ENCODE measurements around the gene GNAQ.
"Not testable (repeated sequence)": the region's sequence is repeated elsewhere in the genome, so short reads cannot be mapped to it uniquely, and the experiment has no call there.

GNAQ gene

GRCh38 chr9:77748214-77748772 lies 283.3 kb downstream of the GNAQ start:
- no peak for DNase-seq (ENCODE audit: low read depth in 3 of 3, low spot score in 1 of 3)

- DNase-seq (ENCODE audit: low read depth in 3 of 3, low spot score in 1 of 3): no peak
Observed at GRCh38 chr9:77747163-77747562, 284.4 kb downstream of the GNAQ start.

- no peak for DNase-seq (ENCODE audit: low read depth in 3 of 3, low spot score in 1 of 3)
Observed at GRCh38 chr9:77744841-77745430, 286.7 kb downstream of the GNAQ start.

GRCh38 chr9:77743386-77743785 lies 288.2 kb downstream of the GNAQ start:
- no peak for DNase-seq (ENCODE audit: low read depth in 3 of 3, low spot score in 1 of 3)

- DNase-seq (ENCODE audit: low read depth in 3 of 3, low spot score in 1 of 3): no peak
Observed at GRCh38 chr9:77738932-77739331, 292.7 kb downstream of the GNAQ start.

- no peak for DNase-seq (ENCODE audit: low read depth in 3 of 3, low spot score in 1 of 3)
Observed at GRCh38 chr9:77735494-77735893, 296.1 kb downstream of the GNAQ start.

GRCh38 chr9:77731930-77732329 lies 299.7 kb downstream of the GNAQ start:
- DNase-seq (ENCODE audit: low read depth in 3 of 3, low spot score in 1 of 3): no peak

GRCh38 chr9:77731008-77731698 lies 300.5 kb downstream of the GNAQ start:
- no peak for DNase-seq (ENCODE audit: low read depth in 3 of 3, low spot score in 1 of 3)

GRCh38 chr9:77729177-77729576 lies 302.4 kb downstream of the GNAQ start:
- no peak for DNase-seq (ENCODE audit: low read depth in 3 of 3, low spot score in 1 of 3)

GRCh38 chr9:77726814-77727213 lies 304.8 kb downstream of the GNAQ start:
- no peak for DNase-seq (ENCODE audit: low read depth in 3 of 3, low spot score in 1 of 3)

GRCh38 chr9:77726289-77726688 lies 305.3 kb downstream of the GNAQ start:
- no peak for DNase-seq (ENCODE audit: low read depth in 3 of 3, low spot score in 1 of 3)

- peak in 1 of 3 donors; percentile 2 for DNase-seq (ENCODE audit: low read depth in 3 of 3, low spot score in 1 of 3)
Observed at GRCh38 chr9:77725820-77726219, 305.8 kb downstream of the GNAQ start.

- DNase-seq (ENCODE audit: low read depth in 3 of 3, low spot score in 1 of 3): no peak
Observed at GRCh38 chr9:77725046-77725694, 306.4 kb downstream of the GNAQ start.

GRCh38 chr9:77721156-77721555 lies 310.5 kb downstream of the GNAQ start:
- not testable (repeated sequence) for DNase-seq (ENCODE audit: low read depth in 3 of 3, low spot score in 1 of 3)

GRCh38 chr9:77719321-77719720 lies 312.3 kb downstream of the GNAQ start:
- no peak for DNase-seq (ENCODE audit: low read depth in 3 of 3, low spot score in 1 of 3)

GRCh38 chr9:77718298-77718640 lies 313.3 kb downstream of the GNAQ start:
- not testable (repeated sequence) for DNase-seq (ENCODE audit: low read depth in 3 of 3, low spot score in 1 of 3)

- DNase-seq (ENCODE audit: low read depth in 3 of 3, low spot score in 1 of 3): not testable (repeated sequence)
Observed at GRCh38 chr9:77717608-77718297, 313.9 kb downstream of the GNAQ start.

- no peak for DNase-seq (ENCODE audit: low read depth in 3 of 3, low spot score in 1 of 3)
Observed at GRCh38 chr9:77714077-77714549, 317.5 kb downstream of the GNAQ start.

GRCh38 chr9:77712533-77713130 lies 319.0 kb downstream of the GNAQ start:
- DNase-seq (ENCODE audit: low read depth in 3 of 3, low spot score in 1 of 3): no peak

- no peak for DNase-seq (ENCODE audit: low read depth in 3 of 3, low spot score in 1 of 3)
Observed at GRCh38 chr9:77710965-77711648, 320.5 kb downstream of the GNAQ start.

GRCh38 chr9:77710316-77710715 lies 321.3 kb downstream of the GNAQ start:
- DNase-seq (ENCODE audit: low read depth in 3 of 3, low spot score in 1 of 3): no peak

Measured in stimulated activated CD4-positive, alpha-beta T cell treated with anti-CD3 and anti-CD28 coated beads, TNF-alpha, amount 100 ng/mL, for 1 hour (primary cell).